ENCODE data around the gene TMEM229A. TPM values are rescaled to one million over a fixed set of nuclear protein-coding genes. Genes with fewer than 3 reads are reported as not detected.

The TMEM229A gene
- total RNA-seq, 1 donor from 2014 or later, result not detected

- no peaks in the 10 kb centered on the region for H3K36me3 Mint-ChIP-seq (ENCODE audit: unreplicated experiment)
- no peak overlapping the region for H3K27ac Mint-ChIP-seq (ENCODE audit: unreplicated experiment)
- H3K27me3 Mint-ChIP-seq (ENCODE audit: unreplicated experiment), result no peaks in the 10 kb centered on the region
- DNase-seq, result no peak
- no peaks in the 10 kb centered on the region for H3K9me3 Mint-ChIP-seq (ENCODE audit: unreplicated experiment)
- TF ChIP-seq, protein P1, sequence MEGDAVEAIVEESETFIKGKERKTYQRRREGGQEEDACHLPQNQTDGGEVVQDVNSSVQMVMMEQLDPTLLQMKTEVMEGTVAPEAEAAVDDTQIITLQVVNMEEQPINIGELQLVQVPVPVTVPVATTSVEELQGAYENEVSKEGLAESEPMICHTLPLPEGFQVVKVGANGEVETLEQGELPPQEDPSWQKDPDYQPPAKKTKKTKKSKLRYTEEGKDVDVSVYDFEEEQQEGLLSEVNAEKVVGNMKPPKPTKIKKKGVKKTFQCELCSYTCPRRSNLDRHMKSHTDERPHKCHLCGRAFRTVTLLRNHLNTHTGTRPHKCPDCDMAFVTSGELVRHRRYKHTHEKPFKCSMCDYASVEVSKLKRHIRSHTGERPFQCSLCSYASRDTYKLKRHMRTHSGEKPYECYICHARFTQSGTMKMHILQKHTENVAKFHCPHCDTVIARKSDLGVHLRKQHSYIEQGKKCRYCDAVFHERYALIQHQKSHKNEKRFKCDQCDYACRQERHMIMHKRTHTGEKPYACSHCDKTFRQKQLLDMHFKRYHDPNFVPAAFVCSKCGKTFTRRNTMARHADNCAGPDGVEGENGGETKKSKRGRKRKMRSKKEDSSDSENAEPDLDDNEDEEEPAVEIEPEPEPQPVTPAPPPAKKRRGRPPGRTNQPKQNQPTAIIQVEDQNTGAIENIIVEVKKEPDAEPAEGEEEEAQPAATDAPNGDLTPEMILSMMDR (IDR thresholded peaks at IDR 0.05; ENCODE audit: partially characterized antibody, unreplicated experiment), result no peak
- H3K4me1 Mint-ChIP-seq (ENCODE audit: low read depth, unreplicated experiment), result no peaks in the 10 kb centered on the region
- no peak overlapping the region for H3K4me3 Mint-ChIP-seq (ENCODE audit: unreplicated experiment)
These were observed 26.5 kb upstream of the TMEM229A start for GRCh38 chr7:124059375-124059774.

- Mint-ChIP-seq H3K9me3 (ENCODE audit: unreplicated experiment) (no peaks in the 10 kb centered on the region), H3K27ac (ENCODE audit: unreplicated experiment) (no peak overlapping the region), H3K36me3 (ENCODE audit: unreplicated experiment) (no peaks in the 10 kb centered on the region), H3K4me3 (ENCODE audit: unreplicated experiment) (no peak overlapping the region), H3K27me3 (ENCODE audit: unreplicated experiment) (no peaks in the 10 kb centered on the region), H3K4me1 (ENCODE audit: low read depth, unreplicated experiment) (no peaks in the 10 kb centered on the region)
- TF ChIP-seq, protein P1 (IDR thresholded peaks at IDR 0.05; ENCODE audit: partially characterized antibody, unreplicated experiment), result no peak
- no peak for DNase-seq
These were observed 25.6 kb upstream of the TMEM229A start for GRCh38 chr7:124058515-124058914.

DNA sequence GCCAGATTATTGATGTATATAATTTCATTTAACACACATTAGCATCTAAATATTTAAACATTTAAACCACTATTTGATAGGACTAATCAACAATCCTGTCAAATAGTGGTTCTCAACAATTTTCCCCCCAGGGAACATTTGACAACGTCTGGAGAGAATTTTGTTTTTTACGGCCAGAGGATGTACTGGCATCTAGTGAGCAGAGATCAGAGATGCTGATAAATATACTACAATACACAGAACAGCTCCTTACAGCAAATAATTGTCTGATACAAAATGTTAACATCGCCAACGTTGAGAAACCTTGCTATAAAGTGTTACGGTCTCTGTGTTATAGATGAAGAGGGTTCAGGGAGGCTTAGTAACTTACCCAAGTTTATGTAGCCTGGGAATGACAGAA is 25.0 kb upstream of the TMEM229A start:
- DNase-seq, result no peak
- Mint-ChIP-seq H3K27ac (ENCODE audit: unreplicated experiment) (no peak overlapping the region), H3K4me1 (ENCODE audit: low read depth, unreplicated experiment) (no peaks in the 10 kb centered on the region), H3K36me3 (ENCODE audit: unreplicated experiment) (no peaks in the 10 kb centered on the region), H3K9me3 (ENCODE audit: unreplicated experiment) (no peaks in the 10 kb centered on the region), H3K4me3 (ENCODE audit: unreplicated experiment) (no peak overlapping the region), H3K27me3 (ENCODE audit: unreplicated experiment) (no peaks in the 10 kb centered on the region)
- TF ChIP-seq, protein P1 (IDR thresholded peaks at IDR 0.05; ENCODE audit: partially characterized antibody, unreplicated experiment), result no peak

- Mint-ChIP-seq H3K27me3 (ENCODE audit: unreplicated experiment) (no peaks in the 10 kb centered on the region), H3K9me3 (ENCODE audit: unreplicated experiment) (no peaks in the 10 kb centered on the region), H3K4me1 (ENCODE audit: low read depth, unreplicated experiment) (no peaks in the 10 kb centered on the region), H3K27ac (ENCODE audit: unreplicated experiment) (no peak overlapping the region), H3K4me3 (ENCODE audit: unreplicated experiment) (no peak overlapping the region), H3K36me3 (ENCODE audit: unreplicated experiment) (no peaks in the 10 kb centered on the region)
- TF ChIP-seq, protein P1 (IDR thresholded peaks at IDR 0.05; ENCODE audit: partially characterized antibody, unreplicated experiment), result no peak
- DNase-seq, result no peak
These were observed 23.4 kb upstream of the TMEM229A start for GRCh38 chr7:124056234-124056633.

DNA sequence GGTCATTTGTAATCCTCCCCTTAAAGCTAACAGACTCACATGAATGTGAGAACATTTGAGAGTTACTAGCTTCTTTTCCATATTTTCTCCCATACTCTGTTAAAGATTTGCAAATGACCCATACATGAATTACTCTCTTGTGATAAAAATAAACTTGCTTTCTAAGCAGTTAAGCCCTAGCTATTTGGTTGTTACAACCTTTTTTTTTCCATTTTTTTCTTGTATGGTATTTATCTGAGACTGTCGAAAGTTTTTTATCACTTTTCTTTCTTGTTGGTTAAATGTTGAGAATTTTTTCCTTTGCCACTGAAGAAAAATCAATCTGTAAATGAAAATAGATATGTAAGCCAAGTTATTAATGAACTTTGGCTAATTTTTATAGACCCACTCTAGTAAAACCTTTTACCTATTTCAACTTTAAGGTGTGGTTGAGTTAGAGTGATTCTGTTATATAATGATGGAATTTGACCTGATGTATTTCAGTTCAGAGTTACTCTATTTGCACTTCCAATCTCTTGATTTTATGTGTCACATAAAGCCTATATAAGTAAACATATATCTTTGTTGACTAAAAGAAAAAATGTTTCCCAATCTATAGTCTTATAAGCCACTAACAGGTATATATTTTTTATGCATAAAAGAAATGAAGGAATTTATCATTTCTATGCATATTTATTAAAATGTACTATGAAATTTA is 19.0 kb upstream of the TMEM229A start:
- Mint-ChIP-seq H3K4me1 (ENCODE audit: low read depth, unreplicated experiment) (no peaks in the 10 kb centered on the region), H3K4me3 (ENCODE audit: unreplicated experiment) (no peak overlapping the region), H3K27ac (ENCODE audit: unreplicated experiment) (no peak overlapping the region), H3K27me3 (ENCODE audit: unreplicated experiment) (no peaks in the 10 kb centered on the region), H3K9me3 (ENCODE audit: unreplicated experiment) (no peaks in the 10 kb centered on the region), H3K36me3 (ENCODE audit: unreplicated experiment) (no peaks in the 10 kb centered on the region)
- no peak for DNase-seq
- TF ChIP-seq, protein P1 (IDR thresholded peaks at IDR 0.05; ENCODE audit: partially characterized antibody, unreplicated experiment), result no peak

Data from glutamatergic neuron (in vitro differentiated cells).